HG03469 (cell line): ENCODE measurements around the gene SIK3.
"Not testable (repeated sequence)": the region's sequence is repeated elsewhere in the genome, so short reads cannot be mapped to it uniquely, and the experiment has no call there.

Source experiments
- ATAC-seq: cut with Tn5 transposase; IDR thresholded peaks from one replicate; pipeline ENCODE4 v1.9.1; 2021; ENCODE audit warnings: mild to moderate bottlenecking, moderate library complexity, moderate number of reproducible peaks; ENCODE audit not compliant: unreplicated experiment

Gene SIK3

GRCh38 chr11:117052196-117053149 is 45.8 kb downstream of the SIK3 start:
- no peak for ATAC-seq

GRCh38 chr11:117050121-117050520 is 48.1 kb downstream of the SIK3 start:
- not testable (repeated sequence) for ATAC-seq

GRCh38 chr11:117046627-117047026 is 51.6 kb downstream of the SIK3 start:
- ATAC-seq: not testable (repeated sequence)

GRCh38 chr11:117045956-117046355 is 52.3 kb downstream of the SIK3 start:
- ATAC-seq: no peak

GRCh38 chr11:117045196-117045595 is 53.0 kb downstream of the SIK3 start:
- ATAC-seq: no peak

- no peak for ATAC-seq
Measured at GRCh38 chr11:117044287-117045035, 53.8 kb downstream of the SIK3 start.

GRCh38 chr11:117042689-117043088 is 55.5 kb downstream of the SIK3 start:
- ATAC-seq: no peak

- ATAC-seq: no peak
Measured at GRCh38 chr11:117039900-117040299, 58.3 kb downstream of the SIK3 start.

GRCh38 chr11:117039270-117039669 is 59.0 kb downstream of the SIK3 start:
- ATAC-seq: no peak

GRCh38 chr11:117037975-117038350 is 60.3 kb downstream of the SIK3 start:
- no peak for ATAC-seq

- no peak for ATAC-seq
Measured at GRCh38 chr11:117037279-117037974, 60.8 kb downstream of the SIK3 start.

- ATAC-seq: no peak
Measured at GRCh38 chr11:117034901-117035300, 63.3 kb downstream of the SIK3 start.

- ATAC-seq: no peak
Measured at GRCh38 chr11:117026593-117027330, 71.5 kb downstream of the SIK3 start.

GRCh38 chr11:117023707-117024106 is 74.5 kb downstream of the SIK3 start:
- ATAC-seq: not testable (repeated sequence)

GRCh38 chr11:117023178-117023577 is 75.0 kb downstream of the SIK3 start:
- ATAC-seq: no peak

- ATAC-seq: no peak
Measured at GRCh38 chr11:117022526-117022925, 75.7 kb downstream of the SIK3 start.

- ATAC-seq: no peak
Measured at GRCh38 chr11:117020869-117021564, 77.2 kb downstream of the SIK3 start.

- peak; percentile 42 for ATAC-seq
Measured at GRCh38 chr11:117020287-117020686, 77.9 kb downstream of the SIK3 start.

- ATAC-seq: no peak
Measured at GRCh38 chr11:117019871-117020270, 78.4 kb downstream of the SIK3 start.

- ATAC-seq: no peak
Measured at GRCh38 chr11:117017456-117017855, 80.8 kb downstream of the SIK3 start.
